ENCODE measurements around the gene CEP63.
A peak's percentile ranks its signal among the peaks of the same experiment; 100 is the strongest.

Gene CEP63

DNA sequence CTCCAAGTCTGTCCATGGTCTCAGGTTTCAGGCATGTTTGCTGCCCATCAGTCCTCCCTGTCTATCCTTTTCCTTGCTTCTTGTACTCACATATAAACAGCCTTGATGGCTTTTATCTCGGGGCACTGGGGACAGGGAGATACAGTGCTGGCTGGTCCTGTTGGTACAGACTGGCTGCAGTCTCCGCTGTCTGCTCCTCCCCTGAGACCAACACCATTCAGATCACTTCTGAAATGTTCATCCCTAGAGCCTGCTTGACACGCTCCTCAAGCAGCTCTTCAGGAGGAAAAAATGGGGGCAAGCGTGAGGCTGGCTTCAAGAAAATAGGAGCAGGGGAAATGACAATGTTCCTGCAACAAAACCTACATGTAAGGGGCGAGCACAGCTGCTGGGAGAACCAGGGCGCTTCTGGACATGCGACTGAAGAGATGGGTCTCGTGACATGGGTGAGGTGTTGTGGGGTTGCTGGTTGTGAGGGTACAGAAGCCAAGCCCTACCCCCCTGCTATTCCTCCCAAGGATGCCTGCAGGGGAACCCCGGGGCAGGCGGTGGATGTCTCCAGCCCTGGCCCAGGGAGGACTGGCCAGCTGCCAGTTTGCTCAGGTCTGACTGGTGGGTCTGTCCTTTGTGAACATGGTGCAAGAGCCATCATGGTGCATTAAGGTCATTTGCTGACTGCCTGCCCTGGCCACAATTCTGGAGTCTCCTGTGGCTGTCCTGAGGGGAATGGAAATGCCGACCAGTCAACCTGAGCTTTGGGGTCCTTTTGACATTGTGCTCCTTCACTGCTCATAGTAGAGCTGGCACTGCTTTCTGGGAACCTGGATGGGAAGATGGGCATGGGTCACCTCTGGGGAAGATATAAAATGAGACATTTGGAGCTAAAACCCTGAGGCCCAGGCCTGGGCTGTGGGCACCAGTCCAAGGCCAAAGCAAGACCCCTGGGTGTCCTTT, 124.9 kb downstream of the CEP63 start:
- peak in 1 of 2 experiments; percentile 9 for DNase-seq

DNA sequence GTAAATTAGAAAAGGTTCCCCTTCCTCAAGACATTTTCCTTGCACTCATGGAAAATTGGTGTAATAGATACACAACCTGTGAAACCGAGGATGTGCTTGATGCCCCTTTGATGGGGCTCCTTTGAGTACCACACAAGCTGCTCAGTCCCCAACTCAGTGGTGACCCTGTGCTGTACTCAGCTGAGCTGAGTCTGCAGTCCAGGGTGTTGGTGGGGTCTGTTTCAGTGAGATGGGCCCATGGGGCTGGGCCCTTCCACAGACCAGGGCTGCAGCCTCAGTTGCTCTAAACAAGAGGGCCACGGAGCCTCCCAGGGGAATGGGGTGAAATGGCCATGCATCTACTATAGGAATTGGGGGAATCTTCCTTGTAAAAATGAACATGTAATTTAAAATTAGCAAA, 125.7 kb downstream of the CEP63 start:
- no peak for DNase-seq

DNA sequence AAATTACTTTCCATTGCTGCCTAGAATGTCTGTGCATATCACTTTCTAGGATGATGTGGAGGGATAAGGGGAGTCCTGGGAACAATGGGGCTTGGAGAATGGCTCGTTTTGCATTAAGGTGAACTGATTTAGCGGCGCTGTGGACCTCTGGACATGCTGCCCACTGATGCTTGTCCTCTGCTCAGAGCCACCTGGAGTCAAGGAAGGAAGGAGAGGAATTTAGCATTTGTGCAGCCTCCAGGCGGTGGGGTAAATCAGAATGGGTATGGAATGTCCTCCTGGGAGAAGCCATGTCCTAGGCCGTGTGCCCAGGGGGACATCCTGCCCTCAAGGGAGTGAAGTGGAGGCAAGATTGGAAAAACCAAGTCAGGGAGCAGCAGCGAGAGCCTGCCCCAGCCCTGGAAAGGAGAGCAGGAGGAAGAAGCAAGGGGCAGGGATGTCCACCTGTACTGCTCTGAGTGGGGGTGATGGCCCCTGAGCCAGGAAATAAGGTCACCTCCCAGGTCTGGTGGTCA, 127.2 kb downstream of the CEP63 start:
- DNase-seq, result no peak

DNA sequence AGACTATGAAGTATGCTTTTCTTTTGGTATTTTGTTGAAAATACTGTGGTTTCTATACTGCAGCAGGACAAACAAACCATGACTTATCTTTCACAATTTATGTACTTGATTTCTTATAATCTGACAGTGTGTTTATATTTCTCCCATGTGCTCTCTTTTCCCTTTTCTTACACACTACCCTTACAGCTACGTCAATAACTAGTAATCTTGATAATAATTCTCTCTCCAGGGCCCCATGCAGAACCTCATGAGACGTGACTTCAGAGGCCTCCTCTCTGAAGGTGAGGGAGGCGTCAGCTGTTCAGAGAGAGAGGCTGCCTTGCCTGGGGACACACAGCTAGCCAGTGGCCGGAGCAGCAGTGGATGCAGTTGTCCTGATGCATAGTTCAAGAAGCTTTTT, 129.1 kb downstream of the CEP63 start:
- DNase-seq, result no peak

DNA sequence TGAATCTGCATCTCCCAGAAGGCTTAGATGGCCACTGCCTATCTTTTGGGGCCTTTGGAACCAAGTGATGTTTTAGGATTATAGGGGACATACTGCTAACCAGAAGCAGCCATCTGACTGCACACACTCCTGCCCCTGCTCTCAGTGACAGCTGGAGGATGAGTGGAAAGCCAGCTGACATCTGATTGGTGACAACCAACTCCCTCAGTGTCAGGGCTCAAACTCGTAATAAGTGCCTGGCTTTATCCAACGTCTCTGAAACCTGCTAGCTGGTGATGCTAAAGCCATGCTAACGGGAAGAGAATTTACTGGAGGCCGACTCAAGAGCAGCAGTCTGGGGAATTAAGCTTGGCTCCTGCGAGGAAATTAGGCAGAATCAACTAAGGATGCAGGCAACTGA, 129.9 kb downstream of the CEP63 start:
- no peak for DNase-seq

DNA sequence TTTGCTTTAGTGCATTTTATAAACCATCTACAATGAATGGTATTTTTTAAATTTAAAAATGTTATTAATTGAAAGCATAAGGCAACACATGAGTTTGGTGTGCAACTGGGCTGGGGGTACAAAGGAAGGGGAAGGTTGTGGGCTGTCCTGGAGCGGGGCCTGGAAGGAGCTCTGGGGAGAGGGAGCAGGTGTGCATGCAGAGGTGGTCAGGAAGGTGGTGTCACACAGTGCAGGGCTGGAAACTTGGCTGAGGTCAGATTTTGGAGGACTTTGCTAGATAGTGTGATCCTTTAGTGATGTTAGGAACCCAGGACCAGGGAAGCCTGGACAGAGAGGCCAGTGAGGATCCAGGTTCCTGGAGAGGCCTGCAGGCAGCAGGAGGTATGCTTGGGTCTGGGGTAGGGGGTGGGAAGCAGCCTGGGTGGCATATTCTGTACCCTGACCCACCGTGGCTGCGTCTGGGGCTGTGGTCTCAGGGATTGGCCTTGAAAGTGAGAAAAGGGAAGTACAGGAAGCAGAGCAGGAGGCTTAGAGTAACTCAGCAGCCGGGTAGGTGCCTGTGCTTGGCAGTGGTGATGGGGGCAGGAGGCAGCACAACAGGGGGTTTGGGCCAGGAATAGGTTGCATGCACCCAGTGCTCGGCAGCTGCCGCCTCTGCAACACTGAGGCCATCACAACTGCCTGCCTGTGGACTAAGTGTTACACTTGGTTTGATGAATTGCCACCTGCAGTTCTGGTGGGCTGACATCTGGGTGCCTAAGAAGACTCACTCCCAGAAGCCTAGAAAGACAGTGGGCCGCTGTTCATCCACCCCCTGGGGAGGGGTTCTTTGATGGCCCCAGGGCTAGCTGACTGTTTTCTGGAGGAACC, 132.0 kb downstream of the CEP63 start:
- peak in 1 of 2 experiments; percentile 43 for DNase-seq

DNA sequence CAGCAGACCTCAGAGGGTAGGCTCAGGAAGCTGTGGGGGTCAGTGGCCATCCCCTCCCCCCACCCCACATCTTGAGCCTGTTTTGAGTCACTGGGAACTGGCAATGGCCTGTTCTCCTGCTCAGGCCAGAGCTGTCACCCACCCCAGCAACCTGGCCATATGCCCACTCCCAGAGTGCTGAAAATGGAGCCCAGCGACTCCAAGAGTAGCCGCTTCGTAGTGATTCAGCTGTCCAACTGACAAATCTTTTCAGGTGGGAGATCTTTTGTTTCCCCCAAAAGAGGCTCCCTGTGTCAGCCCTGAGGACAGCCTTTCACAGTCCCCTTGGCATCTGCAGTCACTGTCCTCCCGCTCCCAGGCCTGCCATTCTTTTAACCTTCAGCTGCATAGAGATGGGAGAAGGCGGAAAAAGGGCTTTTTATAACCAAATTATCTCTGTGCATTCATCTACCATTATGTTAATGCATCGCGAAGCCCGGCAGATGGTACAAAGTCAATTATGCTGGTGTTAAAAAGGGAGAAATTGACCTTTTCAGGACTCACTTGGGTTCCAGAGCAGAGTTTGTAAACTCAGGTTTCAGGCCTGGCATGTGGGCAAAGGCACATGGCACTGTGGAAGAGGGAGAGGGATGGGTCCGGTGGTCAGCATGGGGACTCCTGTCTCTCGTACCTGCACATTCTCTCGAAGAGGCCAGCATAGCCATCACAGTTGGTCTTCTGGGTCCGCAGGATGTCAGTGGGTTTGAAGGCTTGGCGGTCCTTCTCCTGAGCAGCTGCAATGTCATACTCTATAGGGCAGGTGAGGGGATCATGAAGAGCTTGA, 132.8 kb downstream of the CEP63 start:
- DNase-seq, result no peak

DNA sequence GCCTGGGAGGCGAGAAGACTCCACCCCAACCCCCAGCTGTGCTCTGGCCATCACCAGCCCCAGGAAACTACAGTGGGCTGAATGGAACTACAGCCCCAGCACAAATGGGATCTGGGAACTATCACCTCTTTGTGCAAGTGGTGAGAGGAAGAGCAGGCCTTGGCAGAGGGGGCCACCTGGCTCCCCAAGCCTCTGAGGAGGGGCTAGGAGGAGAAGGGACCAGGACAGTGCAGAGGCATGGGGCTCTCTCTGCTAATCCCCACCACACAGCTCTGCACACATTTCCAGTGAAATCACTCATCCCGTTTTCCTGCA, 133.4 kb downstream of the CEP63 start:
- no peak for DNase-seq

DNA sequence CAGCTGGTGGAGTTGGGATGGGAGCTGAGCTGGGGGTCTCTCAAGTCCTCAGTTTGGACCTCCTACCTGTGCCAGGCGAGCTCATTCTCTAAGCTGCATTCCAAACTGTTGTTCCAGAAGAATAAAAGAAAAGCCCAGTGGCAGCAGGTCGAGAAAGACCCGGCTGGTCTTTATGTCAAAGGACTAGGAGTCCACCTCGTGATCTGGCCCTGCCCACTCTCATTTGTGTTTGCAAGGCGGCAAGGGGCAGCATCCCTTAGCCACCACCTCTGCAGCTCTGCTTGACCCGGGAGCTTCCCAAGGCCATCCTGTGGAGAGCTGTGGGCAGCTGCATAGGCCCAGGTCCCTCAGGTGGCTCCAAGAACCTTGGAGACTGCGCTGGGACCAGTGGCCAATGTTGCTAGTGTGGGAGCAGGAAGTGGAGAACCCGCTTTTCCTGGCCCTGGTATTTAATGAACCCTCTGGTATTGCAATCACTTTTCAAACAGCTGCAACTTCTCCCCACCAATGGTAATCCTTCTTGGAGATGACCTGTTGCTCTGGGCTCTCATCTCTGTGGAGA, 134.1 kb downstream of the CEP63 start:
- no peak for DNase-seq

DNA sequence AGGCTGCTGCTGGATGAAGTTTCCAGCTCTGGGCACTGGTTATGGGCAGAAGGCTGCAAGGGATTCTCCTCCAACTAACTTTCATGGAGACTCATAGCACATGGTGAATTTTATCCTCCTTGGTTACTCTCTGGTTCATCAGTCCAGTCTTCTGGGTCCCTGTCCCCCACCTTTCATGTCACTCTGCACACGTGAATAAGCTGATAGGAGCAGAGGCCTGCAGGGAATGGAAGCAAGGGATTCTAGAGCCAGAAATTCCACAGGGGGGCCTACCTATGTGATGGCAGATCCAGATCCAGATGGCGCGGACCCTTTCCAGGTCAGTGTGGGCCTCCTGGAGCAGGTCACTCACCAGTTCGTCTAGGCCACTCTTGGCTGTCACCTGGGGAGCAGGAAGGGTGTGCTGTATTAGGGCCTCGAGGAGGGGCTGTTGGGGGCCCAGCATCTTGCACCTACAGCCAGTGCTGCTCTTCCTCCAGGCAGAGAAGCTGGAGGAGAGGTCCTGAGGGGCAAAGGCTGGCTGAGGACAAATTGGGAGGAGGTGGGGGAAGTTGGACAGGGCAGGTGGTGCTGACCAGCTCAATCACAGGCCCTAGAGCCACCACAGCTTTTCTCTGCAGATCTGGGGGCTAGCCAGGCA, 134.7 kb downstream of the CEP63 start:
- DNase-seq, result no peak

DNA sequence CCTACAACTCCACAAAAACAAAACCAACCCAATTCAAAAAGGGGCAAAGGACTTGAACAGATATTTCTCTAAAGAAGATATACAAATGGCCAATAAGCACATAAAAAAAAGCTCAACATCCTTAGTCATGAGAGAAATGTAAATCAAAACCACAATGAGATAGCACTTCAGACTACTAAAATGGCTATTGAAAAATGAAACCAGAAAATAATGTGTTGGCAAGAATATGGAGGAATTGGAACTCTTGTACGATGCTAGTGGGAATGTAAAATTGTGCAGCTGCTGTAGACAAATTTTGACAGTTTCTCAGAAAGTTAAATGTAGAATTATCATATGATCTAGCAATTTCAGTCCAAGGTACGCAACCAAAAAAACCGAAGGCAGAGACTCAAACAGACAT, 136.0 kb downstream of the CEP63 start:
- no peak for DNase-seq

DNA sequence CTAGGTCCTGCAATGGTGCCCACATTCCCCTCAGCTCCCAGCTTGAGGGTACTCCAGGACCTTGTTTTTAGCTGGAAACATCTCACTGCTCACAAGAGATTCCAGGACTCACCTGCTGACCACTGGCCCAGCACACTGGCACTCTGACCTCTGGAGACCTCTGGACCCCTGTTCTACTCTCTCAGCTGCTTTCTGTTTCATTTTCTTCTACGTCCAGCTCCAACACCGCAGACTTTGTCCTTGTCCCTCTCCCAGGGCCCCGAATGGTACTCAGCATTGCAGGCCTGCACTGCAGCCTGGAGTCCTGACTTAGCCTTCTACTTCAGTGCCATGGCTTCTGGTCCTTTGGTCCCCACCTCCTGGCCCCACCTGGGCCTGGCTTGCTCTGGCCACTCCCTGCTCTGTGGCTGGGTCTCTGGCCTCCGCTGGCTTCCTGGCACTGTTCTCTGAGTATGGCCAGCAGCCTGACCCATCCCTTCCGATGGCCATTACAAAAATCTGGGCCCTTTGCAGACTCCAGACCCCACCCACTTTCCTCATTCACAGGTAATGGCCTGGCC, 137.0 kb downstream of the CEP63 start:
- DNase-seq, result no peak

DNA sequence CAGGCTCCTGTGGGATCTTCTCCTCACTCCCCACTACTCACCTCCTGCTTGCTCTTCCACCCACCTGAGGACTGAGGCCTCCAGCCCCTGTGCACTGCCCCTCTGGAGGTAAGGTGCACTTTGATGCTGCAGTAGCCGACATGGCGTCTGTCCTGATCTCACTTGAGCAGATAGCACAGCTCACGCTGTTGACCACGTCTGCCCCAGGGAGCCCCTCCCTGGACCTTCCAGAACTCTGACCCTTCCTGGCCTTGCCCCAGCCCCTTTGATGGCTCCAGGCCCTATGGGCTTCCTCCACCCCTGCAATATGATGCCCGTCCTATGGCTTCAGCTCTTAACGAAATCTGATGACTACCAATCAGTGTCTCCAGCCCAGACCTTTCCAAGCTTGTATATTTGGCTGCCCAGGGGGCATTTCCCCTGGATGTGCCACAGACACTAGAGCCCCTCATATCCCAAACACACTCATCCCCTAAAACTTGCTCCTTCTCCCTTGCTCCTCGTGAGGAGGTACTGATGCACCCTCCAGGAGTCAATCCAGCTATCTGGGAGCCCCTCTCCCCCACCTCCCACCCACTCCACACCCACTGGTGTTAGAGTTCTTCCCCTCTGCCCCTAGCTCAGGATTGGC, 137.9 kb downstream of the CEP63 start:
- DNase-seq, result no peak
